Activated CD4-positive, CD25-positive, alpha-beta regulatory T cell treated with anti-CD3 and anti-CD28 coated beads, Interleukin-2, amount 50 U/mL, for 16 hours (primary cell): Measurements from ENCODE around the gene GLP1R.
"Not testable (repeated sequence)": the region's sequence is repeated elsewhere in the genome, so short reads cannot be mapped to it uniquely, and the experiment has no call there.

Experiments
- DNase-seq: peaks from one replicate; pipeline ENCODE4 v3.0.0-alpha.2; 2020; ENCODE audit warnings: low read depth, low spot score

The GLP1R gene

DNA sequence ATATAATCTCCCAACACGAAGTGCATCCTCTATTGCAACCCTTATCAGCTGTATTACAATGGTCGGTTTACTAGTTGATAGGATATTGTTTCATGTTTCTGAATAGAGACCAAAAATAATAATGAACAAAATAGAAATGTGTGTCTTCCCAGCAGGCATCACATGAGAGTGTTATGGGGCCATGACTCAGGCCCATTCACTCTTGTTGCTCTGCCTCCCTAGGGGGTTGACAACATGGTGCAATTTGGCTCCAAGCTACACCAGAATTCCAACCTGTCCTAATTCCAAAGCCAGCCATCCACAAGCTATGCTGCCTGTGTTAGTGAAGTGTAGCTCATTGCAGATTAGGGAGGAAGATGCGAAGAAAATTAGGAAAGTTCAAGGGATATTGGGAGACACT is 79.5 kb downstream of the GLP1R start:
- DNase-seq, result no peak

DNA sequence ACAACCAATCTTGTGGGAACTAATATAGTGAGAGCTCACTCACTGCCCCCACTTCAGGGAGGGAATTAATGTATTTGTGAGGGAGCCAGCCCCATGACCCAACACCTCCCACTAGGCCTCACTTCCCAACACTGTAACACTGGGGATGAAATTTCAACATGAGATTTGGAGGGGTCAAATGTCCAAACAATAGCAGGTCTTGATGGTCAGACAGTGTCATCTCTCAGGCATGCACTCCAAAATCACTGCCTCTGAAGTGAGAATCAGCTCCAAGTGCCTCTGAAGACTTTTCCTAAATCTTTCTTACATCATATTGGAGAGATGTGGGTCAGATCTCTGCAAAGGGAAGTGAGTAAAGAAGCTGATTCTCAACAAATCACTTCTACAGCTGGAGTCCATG is 80.3 kb downstream of the GLP1R start:
- no peak for DNase-seq

DNA sequence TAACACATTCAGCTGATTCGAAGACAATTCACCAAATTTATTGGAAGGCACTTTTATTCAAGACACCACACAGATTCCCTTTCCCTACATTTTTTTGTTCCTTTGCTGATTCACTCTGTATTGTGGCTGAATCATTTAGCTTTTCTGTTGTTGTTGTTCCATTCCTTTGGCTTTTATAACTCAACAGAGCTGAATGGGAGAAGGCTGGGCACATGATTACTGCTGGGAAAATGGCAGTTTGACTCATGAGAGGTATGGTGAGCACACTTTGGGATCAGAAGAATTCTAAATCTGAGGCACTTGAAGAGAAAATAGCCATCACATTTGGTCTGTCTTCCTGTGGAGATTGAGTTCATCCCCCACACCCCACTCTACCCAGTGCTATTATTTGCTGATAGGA is 82.1 kb downstream of the GLP1R start:
- DNase-seq, result no peak

DNA sequence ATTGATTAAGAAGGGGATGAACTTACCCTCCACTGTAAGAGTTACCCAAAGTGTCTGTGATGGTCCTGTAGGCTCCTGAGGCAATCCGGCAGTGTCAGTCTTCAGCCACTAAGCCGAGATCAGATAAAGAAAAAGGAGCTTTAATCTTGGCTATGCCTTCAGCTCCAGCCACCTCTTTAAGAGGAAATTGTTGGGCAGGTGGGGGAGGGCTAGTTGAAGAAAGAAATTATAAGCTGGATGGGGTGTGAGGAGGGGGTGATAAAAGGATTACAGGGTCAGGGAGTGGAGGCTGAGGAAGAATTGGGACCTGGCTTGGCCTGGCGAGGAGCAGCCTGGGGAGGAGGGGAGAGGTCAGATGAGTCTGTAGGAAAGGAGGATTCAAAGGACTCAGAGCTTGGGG is 86.2 kb downstream of the GLP1R start:
- not testable (repeated sequence) for DNase-seq

DNA sequence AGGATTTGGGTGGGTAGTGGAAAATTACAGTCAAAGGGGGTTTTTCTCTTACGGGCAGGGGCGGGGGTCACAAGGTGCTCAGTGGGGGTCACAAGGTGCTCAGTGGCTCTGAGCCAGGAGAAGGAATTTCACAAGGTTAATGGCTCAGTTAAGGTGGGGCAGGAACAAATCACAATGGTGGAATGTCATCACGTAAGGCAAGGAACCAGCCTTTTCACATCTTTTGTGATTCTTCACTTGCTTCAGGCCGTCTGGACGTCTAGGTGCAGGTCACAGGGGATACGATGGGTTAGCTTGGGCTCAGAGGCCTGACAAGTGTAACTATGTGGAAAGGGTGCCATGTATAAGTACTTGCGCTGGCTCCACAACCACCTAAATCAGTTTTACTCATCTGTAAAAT is 87.6 kb downstream of the GLP1R start:
- DNase-seq, result not testable (repeated sequence)

DNA sequence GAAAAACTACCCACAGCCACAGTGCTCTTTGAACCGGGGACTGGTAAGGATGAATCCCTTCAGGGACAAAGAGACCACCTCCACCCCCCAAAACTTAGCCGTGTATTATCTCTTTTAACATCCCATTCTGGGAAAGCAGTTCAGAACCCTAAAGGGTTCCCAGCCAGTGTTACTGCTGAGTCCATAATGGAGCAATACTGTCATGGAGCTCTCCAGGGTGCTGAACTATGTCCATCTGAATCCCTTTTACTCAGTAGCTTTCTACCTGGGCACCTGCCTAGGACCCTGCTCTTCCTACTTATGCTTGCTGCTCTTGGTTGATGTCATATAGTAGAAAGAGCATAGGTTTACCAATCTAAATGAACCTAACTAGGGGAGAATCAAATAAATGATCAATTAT is 88.7 kb downstream of the GLP1R start:
- DNase-seq, result no peak
